NAMALWA (cell line): Measurements from ENCODE around the gene SEMA5B.

Experiments used
- DNase-seq: peaks from one replicate; pipeline ENCODE4 v3.0.0-alpha.2; 2015; ENCODE audit warnings: low spot score

The SEMA5B gene, protein sequence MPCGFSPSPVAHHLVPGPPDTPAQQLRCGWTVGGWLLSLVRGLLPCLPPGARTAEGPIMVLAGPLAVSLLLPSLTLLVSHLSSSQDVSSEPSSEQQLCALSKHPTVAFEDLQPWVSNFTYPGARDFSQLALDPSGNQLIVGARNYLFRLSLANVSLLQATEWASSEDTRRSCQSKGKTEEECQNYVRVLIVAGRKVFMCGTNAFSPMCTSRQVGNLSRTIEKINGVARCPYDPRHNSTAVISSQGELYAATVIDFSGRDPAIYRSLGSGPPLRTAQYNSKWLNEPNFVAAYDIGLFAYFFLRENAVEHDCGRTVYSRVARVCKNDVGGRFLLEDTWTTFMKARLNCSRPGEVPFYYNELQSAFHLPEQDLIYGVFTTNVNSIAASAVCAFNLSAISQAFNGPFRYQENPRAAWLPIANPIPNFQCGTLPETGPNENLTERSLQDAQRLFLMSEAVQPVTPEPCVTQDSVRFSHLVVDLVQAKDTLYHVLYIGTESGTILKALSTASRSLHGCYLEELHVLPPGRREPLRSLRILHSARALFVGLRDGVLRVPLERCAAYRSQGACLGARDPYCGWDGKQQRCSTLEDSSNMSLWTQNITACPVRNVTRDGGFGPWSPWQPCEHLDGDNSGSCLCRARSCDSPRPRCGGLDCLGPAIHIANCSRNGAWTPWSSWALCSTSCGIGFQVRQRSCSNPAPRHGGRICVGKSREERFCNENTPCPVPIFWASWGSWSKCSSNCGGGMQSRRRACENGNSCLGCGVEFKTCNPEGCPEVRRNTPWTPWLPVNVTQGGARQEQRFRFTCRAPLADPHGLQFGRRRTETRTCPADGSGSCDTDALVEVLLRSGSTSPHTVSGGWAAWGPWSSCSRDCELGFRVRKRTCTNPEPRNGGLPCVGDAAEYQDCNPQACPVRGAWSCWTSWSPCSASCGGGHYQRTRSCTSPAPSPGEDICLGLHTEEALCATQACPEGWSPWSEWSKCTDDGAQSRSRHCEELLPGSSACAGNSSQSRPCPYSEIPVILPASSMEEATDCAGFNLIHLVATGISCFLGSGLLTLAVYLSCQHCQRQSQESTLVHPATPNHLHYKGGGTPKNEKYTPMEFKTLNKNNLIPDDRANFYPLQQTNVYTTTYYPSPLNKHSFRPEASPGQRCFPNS

DNA sequence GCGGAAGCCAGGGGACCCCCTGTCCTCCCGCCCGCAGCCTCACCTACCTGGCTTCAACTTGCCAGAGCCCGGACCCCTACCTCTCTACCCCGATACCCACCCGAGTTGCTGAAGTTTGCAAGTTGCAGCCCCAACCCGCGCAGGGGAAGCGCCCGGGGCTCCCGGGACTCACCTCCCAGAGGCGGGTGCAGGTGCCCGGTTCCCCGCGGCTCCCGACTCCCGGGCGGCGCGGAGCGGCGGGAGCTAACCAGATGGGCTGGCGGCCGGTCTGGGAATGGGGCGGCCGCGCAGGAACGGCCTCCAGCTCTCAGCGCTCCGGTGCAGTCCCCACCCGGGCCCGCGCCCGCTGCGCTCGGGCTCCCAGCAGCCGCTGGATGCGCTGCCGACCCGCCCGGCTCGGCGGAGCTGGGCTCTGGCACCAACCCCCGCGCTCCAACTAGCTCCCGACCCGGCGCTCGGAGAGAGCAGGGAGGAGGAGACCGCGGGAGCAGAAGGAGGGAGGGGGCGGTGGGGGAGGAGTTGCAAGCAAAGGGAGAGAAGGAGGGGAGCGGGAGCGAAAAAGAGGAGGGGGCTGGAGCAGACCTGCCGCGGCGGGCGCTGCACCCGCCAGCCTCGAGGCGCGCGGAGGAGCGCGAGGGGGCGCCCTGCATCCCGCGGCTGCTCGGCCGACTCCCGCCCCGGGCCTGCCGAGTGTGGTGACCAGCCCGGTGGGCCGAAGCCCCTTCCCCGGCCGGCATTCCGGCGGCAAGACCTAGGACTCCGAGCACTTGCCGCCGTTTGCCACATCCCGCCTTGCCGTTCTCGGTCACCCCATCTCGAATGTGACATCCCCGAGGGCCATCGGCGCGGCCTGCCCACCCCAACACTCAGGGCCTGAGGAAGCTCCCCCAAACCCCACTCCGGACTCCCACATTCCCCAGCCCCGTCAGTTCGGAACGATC lies at the start of gene SEMA5B:
Gene SEMA5B (minus strand): TSS at position 472 of the 941 bp plus-strand sequence. CDS start 66,500 bp downstream, outside the sequence.
- no peak for DNase-seq

DNA sequence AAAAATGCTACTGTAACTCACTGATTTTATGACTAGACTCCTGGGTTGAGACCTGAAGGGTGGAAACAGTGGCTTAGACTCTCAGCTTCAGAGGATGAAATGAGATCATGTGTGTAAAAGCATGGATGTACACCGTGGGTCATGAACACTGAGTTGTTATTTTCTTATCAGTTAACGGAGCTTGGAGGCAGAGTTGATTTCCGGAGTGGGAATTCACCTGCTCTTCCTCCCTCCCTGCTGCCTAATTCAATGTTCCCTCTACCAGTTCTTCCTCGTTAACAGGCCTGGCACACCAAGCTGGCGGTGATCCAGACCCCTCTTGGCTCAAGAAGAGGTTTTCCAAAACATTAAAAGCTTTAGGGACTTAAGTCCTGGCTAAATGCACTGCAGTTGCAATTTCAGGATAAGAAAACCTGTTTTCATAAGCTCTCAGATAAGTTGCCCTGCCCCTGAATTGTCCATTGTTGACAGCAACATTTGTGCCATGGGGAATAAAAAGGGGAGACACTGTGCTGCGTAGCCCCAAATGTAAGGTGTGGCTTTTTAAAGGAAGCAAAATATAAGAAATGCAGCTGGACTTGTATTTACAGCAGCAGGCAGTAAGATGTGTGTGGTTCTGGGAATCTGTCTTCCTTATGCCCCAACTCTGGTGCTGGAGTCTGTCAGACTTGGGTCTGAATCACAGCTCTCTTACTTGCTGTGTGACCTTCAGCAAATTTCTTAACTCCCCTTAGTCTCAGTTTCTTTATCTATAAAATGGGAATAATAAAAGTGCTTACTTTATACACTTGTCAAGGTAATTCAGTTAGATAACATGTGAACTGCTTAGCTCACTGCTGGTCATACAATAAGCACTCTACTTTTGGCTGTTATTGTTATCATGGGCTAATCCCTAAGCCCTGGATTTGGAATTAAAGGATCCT lies 49.2 kb upstream of the SEMA5B start:
- DNase-seq = no peak

DNA sequence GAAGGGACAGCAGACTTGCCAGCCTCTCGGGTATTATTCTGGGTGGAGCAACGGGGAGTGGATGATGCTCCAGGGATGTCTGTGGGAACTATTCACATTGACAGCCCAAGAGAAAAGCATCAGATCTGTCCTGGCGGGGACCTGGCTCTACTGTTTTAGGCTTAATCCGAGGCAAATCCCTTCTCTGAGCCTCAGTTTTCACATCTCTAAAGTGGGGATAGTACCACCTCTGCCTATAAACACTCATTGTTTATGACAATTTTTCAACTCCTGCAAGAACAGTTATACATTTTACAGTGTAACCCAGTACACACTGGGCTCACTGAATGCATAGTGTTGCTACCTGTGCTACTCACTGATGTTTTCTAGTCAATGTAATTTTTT lies 48.5 kb upstream of the SEMA5B start:
- no peak for DNase-seq

DNA sequence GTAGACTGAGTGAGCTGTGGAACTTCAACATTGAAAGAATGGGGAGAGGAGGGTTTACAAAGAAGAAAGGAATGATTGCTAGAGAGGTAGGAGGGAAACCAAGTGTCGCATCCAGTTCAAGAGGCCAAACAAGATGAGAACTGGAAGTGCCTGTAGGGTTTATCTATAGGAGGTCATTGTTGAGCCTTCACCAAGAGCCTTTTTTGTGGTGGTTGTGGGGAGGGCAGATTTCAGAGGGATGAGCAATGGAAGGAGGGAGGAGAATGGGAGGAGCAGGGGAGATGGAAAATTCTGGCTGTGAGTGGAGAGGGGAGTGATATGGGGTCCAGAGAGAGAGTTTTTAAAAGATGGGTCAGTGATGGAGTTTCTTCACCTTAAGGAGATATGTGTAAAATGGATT lies 47.8 kb upstream of the SEMA5B start:
- DNase-seq = no peak

DNA sequence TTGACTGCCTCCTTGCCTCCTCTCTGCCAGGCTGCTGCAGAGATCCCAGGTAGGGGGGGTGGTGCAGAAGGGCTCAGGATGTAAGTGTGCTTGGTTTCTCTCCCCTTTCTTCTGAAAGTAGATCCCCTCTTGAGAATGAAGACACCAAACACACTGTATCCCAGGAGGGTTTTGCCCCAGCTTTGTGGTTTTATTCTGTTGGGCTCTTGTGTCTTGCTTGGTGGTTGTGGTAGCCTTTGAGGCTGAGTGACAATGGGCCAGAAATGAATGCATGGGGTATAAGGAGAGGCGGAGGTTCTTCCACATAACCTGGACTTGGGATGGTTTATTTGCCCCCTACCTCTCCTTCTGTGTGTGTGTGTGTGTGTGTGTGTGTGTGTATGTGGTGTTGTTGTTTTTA lies 45.0 kb upstream of the SEMA5B start:
- DNase-seq = no peak

DNA sequence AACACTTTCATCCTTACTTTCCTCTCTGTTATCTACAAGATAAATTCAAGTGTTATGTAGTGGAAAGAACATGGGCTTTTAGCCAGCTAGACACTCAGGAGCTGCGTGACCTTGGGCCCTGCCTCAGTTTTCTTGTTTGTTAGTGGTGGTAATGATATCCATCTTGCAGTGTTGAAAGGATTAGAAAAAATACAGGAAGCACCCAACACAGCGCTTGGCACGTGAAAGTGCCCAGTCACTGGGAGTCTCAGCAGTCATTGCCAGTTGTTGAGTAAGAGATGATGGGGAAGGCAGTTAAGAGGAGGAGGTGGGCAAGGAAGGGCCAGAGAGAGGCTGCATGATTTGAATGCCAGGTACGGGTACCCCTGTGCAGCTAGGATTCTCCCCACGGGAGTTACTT lies 44.6 kb upstream of the SEMA5B start:
- DNase-seq = no peak

DNA sequence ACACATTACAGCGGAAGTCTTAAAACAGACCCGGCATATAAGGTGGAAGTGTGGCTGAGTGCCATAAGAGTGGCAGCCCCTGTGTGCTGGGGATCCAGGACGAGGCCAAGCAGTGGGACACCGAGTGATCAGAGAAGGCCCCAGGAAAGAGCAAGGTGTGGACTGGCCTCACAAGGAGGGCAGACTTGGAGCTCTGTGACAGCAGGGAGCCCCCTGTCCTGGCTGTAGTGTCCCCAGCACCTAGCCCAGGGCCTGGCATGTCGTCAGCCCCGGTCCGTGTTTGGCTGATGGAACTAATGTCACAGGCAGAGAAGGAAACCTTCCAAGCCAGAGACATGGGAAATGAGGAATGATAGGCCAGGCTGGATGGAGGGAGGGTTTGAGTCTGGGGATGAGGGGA lies 44.0 kb upstream of the SEMA5B start:
- no peak for DNase-seq

DNA sequence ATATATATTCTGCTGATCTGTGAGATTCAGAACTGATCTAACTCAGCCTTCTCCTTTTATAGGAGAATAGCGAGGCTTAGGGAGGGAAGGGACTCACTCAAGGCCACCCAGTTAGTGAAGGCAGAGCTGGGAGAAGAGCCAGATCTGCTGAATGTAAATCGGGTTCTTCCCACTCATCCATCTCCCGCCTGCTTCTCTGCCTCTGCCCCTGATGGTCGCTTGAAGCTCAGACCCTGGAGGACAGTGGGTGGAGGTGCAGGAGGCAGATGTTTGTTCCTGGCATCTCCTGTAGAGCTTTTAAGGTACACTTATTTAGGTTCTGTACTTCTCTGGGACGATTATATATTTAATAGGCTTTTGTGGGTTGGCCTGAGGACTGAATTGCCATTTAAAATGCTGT lies 43.6 kb upstream of the SEMA5B start:
- peak; percentile 20 for DNase-seq

DNA sequence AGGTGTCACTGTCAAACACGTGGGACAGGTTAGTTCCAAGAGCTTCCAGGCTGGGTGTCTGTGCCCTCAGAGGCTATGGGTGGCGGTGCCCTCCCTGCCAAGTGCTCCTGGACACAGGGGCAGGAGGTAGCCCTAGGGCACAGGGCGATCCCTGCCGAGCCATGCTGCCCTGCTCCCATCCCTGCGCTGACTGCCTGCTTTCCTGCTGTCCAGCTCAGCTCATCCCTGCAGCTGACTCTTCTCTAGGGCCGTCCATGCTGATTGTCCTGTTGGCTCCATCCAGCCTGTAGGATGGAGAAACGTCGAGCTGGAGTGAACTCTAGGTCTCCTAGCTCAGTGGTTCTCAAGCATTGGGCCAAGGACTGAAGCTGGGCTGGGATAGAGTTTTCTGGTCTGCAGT lies 42.9 kb upstream of the SEMA5B start:
- DNase-seq = no peak

DNA sequence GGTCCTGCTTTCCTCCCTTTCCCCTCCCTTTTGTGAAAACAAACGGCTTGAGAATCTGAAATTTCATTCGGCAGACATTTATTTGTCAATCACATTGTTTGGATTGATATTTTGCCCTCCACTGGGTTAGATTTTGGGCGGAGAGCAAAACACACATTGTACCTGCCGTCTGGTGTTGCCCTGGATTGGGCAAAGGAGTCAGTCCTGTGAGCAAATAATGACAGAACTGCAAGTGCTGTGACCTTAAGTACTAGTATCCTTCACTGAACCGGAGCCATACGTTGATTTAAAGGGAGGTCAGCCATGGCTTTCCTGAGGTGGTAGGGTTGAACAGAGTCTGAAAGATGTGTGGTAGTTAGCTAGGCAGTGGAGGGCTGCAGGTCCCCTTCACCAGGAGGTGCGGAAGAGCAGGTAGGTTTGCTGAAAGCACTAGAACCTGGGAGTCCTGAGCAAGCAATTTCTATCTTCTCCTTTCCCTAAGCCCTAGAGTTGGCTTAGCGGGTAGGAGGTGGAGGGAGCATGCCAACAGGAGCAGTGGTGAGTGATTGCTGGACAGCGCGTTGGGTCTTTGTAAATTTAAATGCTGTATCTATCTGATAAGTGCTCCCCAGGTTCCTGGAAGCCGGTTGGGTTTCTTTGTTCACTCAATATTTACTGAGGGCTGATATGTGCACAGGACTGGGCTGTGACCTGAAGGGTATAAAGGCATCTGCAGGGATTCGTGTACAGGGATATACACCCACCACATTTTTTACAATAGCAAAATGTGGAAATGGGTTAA lies 41.2 kb upstream of the SEMA5B start:
- no peak for DNase-seq

DNA sequence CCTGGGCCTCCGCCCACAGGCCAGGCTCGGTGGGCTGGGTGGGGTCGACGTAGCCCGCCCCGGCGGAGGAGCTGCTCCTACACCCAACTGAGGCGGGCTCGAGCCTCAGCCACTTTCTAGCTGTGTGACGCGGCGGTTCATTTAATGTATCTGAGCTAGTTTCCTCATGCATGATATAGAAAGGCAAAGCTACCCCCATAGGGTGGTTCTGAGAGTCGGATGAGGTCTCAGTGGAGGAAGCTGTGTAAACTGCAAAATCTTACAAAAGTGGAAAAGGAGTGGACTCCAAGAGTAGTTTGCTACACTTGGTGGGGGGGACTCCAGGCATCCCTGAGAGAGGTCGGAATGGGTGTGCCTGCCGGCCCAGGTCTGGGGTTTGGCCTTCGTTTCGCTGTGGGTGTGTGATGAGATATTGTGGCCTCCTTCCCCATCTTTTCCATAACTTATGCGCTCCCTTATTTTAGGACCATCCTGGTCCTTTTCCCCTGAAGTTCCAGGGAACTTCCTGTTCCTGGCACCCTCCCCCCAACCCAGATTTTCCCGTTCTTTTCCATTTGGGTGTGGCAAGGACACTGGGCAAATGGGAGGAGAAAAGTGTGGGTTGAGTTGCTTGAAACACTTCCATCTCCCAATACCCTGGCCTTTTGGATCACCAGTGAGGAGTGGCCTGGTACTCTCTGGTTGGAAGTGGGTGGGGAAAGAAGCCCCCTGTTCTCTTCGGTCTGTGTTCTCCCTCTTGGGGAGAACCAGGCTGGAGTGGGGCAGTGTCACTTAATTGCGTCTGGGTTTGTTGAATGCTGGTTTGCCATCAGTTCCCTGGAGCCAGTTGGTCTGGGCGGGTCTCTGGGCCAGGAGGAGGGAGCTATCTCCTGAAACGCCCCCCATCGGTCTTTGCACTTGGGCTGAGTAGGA lies 40.4 kb upstream of the SEMA5B start:
- DNase-seq = peak; percentile 62

DNA sequence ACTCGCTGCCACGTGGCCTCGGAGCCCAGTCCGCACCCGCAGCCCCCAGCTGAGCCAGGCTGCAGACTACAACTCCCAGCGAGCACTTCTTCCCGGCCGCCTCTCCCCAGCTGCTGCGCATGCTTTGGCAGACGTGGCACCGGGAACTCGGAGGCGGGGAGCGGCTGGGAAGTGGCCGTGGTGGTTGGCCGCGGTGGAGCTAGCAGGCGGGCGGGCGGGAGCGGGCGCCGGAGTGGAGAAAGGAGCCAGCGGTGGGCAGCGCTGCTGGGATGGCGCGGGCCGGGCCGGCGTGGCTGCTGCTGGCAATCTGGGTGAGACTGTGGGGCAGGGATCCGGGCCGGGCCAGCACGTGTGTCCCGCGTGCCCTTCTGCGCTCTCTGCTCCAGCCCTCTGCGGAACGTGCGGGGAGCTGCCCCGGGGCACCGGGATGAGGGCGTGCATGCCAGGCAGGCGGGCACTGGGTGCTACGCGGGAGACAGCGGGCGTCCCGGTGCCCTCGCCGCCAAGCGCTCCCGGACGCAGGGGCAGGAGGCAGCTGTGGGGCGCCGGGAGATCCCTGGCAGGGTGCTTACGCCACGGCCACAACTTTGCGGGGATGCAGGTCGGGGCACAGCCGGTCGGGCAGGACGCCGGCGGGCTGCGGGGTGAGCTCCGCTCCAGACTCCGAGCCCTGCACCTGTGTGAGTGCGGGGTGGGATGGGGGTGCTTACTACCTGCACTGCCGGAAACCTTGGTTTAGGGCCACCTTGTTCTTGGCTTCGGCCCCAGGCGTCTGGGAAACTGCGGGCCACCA lies 39.5 kb upstream of the SEMA5B start, which contains the start of gene PDIA5:
Gene PDIA5 (plus strand): TSS at position 130 of the 793 bp plus-strand sequence. CDS start 140 bp downstream, at position 270.
- DNase-seq = peak; percentile 84

DNA sequence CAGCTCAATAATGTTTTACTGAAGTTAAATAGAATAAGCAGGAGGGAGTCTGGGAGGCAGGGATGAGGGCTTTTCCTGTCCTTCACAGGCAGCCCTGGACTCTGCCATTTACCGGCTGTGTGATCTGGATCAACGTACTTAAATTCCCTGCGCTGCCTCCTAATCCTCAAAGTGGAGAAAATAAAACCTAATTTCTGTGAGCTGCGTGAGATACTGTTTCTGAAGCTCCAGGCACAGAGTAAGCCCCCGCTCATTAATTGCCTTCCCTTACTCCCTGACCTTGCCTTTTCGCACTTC lies 39.0 kb upstream of the SEMA5B start:
- no peak for DNase-seq

DNA sequence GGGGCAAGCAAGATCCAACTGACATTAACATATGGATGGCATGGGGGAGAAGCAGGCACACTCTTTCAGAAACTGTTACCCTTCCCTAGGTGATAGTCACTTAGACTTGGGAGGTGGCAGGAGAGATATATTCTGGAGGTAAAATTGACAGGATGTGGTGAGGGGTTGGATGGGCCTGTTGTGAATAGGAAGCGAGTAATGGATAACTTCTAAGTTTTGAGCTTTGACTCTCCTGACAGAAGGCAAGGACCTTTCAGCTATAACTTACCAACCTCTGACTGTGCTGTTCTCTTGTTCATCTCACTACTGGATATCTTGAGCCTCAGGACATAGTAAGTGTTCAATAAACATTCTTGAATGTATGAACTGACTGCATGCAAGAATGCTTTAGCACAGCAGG lies 37.4 kb upstream of the SEMA5B start:
- DNase-seq = no peak

DNA sequence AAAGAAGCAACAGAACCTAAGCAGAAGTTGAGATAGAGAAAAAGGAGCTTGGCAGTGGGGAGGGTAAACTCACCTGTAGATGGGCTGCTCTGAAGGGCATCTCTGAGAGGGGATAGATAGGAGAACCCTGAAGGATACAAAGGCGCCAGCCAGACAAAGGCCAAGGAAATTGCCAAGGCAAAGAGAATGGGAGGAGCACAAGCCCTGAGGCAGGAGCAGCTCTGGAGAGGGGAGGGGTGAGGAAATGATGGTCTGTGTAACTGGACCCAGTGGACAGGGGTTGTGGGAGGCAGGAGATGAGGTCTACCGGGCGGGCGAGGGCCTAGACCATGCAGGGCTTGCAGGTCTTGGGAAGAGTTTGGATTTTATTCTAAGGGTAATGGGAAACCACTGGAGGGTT lies 36.9 kb upstream of the SEMA5B start:
- DNase-seq = no peak

DNA sequence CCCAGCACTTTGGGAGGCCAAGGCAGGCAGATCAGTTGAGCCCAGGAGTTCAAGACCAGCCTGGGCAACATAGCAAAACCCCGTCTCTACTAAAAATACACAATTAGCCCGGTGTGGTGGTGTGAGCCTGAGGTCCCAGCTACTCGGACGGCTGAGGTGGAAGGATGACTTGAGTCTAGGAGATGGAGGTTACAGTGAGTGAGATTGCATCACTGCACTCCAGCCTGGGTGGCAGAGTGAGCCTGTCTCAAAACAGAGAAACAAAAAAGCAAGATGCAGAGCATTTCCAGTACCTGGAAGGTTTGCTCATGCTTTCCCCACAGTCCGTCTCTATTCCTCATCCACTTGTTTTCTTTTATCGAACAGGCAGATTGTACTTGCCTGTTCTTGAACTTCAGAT lies 35.5 kb upstream of the SEMA5B start:
- no peak for DNase-seq

DNA sequence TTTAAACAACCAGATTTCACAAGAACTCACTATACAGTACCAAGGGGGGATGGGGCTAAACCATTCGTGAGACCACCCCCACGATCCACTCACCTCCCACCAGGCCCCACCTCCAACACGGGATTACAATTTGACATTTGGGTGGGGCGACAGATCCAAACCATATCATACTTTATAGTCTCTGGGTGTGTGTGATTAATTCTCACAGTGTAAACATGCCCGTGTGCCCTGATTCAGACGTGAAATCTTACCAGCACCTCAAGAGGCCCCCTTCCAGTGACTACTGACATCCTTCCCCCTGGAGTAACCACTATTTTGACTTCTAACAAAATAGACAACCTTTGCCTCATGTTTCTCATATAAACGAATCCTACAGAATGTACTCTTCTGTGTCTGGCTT lies 34.3 kb upstream of the SEMA5B start:
- DNase-seq = no peak

DNA sequence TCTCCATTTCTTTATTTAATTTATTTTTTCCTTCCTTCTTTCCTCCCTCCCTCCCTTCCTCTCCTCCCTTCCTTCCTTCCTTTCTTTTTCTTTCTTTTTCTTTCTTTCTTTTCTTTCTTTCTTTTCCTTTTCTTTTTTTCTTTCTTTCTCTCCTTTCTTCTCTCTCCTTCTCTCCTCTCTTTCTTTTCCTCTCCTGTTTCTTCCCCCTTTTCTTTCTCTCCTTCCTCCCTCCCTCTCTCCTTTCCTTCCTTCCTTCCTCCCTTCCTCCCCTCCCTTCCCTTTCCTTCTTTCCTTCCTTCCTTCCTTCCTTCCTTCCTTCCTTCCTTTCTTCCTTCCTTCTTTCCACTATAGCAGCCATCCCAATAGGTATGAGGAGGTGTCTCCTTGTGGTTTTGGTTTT lies 32.5 kb upstream of the SEMA5B start:
- DNase-seq = no peak
